Raji (cell line): ENCODE data around the gene NFYA.
A peak's percentile ranks its signal among the peaks of the same experiment; 100 is the strongest.

Source experiments
- POLR2A ChIP-seq: IDR thresholded peaks from 2 replicates; pipeline ENCODE4 v1.6.1; 2011; ENCODE audit warnings: low read depth, low read length, control low read depth; ENCODE audit not compliant: insufficient read depth

NFYA gene

DNA sequence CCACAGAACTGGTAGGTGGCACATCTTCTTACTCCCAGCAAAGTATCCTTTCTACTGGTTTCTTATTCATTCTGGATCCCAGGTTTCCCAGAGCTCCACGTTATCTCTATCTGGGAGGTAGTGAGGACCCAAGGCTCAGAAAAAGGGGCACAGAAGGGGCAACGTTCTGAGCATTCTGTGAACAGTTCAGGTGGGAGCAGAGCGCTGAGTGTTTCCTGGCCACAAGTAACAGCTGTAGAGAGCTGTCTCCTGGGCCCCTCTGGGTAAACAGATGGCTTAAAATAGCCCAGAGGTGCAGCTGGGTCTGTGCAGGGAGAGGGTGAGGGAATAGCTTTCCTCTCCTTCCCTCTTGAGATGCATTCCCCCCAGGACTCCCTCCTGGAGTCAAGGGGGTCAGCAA, 17.6 kb upstream of the NFYA start:
- TF ChIP-seq POLR2A: no peak

DNA sequence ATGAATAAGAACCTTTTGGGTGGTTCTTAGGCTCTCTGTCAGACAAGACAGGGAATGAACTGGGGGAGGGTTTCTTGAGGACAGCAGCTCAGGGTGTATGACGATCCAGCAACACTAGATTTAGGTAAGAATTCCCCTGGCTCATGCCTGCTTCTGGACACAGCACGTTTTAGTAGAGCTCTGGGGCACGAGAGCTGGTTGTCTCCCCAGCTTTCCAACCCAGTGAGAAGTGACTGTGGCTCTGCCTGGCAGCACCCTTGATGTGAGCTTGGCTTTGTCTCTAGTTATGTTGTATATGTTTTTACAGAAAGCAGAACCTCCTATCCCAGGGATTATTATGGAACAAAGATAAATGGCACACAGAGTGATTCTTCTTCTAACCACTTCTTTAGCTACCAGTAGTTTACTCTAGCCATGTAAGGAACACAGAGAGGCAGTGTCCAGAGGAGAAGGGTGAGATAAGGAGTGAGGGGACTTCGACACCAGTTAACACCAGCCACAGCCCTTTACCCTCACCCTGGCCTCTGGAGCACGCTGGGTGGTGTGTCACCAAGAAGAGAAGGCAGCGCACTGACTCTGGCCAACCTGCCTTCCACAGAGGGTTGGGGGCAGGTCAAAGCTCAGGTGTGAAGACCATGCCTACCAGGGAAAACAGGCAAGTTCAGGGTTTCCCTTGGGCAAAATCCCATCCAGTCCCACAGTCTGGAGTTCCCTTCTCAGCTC, 15.8 kb upstream of the NFYA start:
- TF ChIP-seq POLR2A: no peak

DNA sequence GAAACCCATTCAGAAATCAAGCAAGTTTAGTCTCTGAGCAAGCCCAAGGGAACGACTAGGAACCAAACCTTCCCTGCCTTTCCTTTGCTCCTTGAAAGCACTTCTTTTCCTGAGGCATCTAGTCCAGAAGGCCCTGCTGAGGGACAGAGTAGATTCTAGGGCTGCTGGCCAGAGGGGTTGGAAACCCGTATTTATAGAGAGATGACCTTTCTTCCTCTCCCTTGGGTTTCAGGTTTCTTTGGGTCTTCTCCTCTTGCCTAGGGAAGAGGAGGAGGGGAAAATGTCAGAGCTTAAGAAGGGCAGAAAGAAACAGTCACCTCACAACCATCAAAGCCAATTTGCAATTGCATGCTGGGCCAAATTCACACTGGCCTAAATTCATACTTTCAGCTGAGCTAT, 14.0 kb upstream of the NFYA start:
- no peak for TF ChIP-seq POLR2A

DNA sequence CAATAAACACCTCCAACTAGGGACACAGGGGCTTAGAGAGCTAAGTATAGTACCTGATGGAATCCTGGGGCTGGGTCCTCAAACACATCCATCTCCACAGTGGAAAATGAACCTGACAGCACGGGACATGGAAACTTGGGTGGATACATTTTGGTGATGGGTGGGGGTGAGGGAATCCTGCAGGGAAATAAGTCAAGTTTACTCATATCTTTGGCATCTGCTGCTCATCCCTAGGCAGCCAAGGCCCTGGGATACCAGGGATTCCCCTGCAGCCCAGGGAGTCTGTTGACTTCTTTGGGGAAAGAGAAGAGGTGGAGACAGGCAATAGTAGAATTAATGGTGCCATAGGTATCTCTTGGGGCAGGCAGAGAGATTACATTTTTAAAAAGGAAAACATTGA, 13.2 kb upstream of the NFYA start:
- no peak for TF ChIP-seq POLR2A

DNA sequence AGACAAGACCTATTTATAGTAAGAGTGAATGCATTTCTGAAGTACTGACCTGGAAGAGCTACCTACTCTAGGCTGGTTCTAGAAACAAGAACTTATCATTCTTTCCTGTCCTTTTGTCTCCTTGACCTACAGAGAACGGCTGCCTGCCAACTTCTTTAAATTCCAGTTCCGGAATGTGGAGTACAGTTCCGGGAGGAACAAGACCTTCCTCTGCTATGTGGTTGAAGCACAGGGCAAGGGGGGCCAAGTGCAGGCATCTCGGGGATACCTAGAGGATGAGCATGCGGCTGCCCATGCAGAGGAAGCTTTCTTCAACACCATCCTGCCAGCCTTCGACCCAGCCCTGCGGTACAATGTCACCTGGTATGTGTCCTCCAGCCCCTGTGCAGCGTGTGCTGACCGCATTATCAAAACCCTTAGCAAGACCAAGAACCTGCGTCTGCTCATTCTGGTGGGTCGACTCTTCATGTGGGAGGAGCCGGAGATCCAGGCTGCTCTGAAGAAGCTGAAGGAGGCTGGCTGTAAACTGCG, 11.5 kb upstream of the NFYA start:
- TF ChIP-seq POLR2A: no peak

DNA sequence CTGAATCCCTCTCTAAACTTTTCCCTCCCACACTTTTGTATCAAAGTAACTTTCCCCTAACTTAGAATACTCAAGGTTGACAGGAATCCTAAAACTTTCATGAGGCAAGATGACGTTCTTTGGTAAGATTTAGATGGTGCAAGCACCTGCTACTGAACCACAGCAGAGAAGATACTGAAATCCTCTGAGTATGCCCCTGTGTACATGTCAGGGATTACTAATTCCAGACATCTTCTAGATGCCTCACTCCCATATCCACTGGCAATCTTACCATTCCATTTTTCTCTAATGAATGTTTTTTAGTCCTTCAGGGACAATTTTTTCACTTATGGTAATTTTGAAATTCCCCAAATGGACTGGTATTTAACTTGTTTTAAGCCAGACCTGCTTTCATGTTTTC, 10.7 kb upstream of the NFYA start:
- TF ChIP-seq POLR2A: no peak

DNA sequence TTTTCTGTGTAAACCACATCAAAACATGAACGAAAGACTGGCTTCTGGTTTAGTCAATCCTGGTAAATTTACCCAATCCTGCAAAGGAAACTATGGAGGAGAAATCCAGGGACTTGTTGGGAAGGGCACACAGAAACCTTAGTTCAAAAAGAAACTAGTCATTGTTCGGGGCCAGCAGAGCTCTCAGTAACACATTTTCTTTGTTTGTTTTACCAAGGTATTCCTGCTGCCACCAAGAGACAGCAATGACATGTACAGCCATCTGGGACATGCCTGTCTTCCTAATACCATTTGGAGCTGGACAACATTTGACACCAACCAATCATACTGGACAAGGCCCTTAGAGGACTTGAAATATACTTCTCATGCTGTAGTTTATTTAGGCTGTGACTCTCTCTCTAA, 8.9 kb upstream of the NFYA start:
- no peak for TF ChIP-seq POLR2A

DNA sequence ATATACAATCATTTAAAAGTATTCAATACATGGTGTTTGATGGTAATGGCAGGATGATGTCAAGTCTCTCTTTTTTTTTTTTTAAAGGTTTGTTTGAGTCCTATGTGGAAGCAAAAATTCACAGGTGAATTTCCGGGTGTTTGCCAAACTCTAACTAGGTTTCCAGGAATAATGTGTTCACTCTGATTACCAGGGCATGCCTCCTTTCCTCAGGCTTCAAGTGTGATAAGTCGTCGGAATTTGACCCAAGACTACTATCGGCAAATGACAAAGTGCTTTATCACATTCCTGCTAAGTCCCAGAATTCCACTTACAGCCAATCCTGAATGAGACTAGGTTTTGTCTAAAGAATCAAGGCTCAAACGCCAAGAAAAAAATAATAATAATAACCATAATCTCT, 7.9 kb upstream of the NFYA start:
- TF ChIP-seq POLR2A: no peak

DNA sequence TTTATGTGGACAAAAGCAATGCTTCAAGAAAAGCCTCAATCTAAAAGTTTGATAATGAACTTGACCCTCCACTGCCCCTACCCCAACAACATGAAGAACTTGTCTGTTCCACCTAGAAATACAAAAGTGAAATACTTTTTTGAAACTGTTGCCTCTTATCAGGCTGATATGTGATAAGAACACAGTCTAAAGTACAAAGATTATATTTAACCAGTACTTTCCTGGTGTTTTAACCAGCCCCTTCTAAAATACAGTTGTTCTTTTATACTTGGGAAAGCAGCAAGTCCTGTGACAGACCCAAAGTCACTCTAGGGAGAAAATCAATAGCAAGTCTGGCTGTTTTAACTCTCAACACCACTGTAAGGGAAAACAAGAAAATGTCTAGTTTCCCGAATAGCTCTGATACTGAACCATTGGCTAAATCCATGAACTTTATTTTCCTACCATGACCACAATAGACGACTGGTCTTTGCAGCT, 7.2 kb upstream of the NFYA start:
- no peak for TF ChIP-seq POLR2A

DNA sequence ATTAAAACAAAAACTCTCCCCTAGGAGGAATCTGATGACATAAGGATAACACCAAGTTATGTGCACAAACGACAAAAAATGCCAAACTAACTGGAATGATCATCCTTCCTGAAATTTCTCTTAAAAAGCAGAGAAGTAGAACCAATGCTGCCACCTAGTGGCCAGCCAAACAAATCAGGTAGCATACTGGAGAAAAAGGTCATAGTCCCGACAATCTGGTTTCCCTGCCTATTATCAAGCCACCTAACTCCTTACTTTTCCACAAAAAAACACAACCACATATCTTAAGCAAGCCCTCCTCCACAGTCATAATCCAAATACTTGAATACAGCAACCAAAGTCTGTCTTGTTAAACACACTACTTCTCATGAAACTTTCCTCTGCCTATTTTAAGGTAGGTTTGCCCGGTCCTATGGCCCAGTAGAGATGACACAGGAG, 5.9 kb upstream of the NFYA start:
- no peak for TF ChIP-seq POLR2A

DNA sequence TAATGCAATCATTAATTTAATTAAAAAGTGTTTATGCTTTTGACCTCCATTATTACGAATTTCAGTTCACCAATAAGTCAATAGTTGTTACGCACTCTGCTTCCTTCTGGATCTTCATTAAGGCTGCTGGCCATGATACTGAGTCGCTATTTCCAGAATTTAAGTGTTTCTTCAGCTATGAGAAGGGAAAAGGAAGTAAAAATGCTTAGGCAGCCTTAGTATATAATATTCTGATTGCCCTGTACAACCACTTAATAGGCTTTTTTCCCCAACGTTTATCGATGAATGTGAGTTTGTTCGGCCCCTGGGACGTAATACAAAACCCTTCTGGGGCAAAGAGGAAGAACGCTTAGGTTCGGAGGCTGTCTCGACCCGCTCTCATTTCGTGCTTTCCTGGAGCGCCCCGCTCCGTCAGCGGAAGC, 1.3 kb upstream of the NFYA start:
- TF ChIP-seq POLR2A: no peak

DNA sequence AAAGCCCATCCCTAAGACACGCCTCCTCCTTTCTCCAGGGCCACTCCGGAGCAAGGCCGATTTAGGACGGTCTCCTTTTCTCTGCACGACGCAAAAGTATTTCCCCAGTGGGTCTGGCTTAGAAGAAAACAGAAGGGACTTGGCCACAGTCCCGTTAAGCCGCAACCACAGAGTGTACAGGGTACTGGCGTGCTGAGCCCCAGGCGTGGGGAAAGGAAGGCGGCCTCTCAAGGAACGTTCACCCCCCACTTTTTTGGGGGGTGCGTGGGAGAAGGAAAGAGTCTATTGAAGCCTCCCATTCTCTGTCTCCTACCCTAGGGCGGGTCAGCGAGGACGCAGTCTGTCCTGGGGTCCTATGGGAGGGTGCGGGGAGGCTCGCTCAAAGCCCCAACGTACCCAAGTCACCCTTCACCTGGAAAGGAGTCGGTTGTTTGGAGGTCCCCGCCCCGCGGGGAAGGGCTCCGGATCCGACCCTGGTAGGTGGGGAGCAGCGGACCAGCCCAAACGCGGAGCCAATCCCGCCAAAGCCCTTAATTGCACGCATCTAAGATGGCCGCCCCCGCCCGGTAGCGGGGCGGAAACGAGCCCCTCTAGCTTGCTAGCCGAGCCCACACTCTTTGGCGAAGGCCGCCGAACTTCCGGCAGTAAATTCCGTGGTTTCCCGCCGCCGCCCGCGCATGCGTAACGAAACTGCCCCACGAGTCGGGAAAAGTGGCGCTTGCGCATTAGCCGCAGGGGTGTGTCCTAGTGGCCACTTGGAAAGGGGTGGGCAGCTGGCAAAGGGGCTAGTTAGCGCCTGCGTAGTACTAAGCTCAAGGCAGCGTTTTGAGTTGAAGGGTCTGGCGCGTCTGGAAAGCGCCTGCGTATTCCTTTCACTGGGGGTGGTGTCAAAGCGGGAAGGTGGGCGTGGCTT, 595 bp upstream of the NFYA start, which contains the start of gene OARD1:
Gene OARD1 (minus strand): TSS at position 434 of the 913 bp plus-strand sequence. CDS start 722 bp downstream, outside the sequence.
- peak; percentile 82 for TF ChIP-seq POLR2A

DNA sequence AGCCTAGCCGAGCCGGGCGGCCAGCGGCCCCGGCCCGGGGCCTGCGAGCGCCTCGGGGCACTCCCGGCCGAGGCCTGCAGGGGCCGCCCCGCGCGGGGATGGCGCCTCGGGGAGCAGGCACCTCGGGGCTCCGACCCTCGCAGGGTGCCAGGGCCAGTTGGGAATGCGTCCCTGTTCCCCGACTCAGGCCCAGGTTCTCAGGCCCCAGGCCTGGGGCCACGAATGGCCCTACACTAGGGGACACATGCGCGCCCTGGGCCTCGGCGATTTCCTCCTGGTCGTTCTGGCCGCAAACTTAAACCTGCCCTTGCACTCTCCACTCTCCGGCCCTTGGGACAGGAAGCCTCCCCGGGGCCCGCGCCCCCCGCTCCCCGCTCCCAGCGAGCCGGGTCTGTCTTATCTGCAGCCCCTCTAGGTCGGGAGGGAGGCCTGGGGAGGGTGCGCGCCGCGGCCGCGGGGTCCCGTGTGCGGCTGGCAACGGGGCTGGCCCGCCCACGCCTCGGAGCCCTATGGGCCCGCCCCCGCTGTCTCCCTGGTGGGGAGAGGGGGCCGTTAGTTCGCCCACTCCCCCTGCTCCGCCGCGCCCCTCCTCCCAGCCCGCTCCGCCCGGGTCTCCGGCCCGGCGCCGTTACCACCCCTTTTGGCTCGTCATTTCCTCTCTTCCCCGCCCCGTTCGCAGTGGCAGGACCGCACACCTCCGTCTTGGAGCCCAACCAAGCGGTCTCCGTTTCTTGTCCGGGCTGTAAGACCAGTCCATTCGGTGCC, 611 bp downstream of the NFYA start:
- peak; percentile 82 for TF ChIP-seq POLR2A

DNA sequence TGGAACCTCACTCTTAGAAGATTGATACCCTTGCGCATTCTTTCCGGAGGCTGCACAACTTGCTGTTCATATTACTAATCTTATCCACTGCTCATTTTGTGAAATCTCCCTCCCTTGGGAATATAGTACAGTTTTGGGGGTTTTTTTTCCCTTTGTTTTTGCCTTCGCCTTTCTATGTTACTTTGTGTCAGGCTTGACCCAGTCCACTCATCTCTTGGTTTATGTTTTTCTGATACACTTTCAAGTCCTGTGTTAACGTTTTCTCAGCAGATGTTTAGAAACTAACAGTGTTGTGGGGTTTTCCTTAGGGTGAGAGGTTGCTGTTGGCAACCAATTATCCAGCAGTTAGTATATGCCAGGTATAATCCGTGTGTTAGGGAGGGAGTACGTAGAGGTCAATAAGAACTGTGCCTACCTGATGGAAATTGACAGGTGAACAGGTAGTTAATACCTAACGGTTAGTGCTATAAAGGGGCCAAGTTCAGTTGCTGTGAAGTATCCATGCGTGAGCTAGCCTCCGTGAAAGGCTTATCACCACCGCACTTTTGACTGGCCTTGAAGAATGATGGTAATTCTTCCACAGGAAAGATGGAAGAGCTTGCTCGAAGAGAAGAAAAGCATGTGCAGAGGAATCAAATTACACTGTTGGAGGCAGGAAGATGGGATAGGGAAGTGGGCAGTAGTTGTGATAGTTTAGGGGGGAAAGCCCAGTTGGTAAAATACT, 1.4 kb downstream of the NFYA start:
- no peak for TF ChIP-seq POLR2A
